Calu3 (cell line): ENCODE data around the gene LRRC10. TPM values are rescaled to one million over a fixed set of nuclear protein-coding genes. Genes with fewer than 3 reads are reported as not detected.

Source experiments
- BruUV-seq: library from RNA; stranded (reverse); fragments of 400-500 nt; replicated peaks from 2 replicates; lab custom pipeline; 2021; lab: Mats Ljungman, UMichigan
- CTCF ChIA-PET: fragments of 300-600 bp; sonication (Branson Sonifier 250); formaldehyde crosslinking; loops from one replicate; lab custom pipeline; 2022; ENCODE audit warnings: antibody characterized with exemption; lab: Charles Lee
- DNase-seq: peaks from one replicate; pipeline ENCODE4 v3.0.0; 2022
- H3K27ac Mint-ChIP-seq: one replicate; pipeline ENCODE4 v1.8.0; 2022; ENCODE audit warnings: mixed read lengths; ENCODE audit not compliant: unreplicated experiment
- H3K27me3 Mint-ChIP-seq: one replicate; pipeline ENCODE4 v1.8.0; 2022; ENCODE audit warnings: mixed read lengths; ENCODE audit not compliant: unreplicated experiment
- H3K36me3 Mint-ChIP-seq: one replicate; pipeline ENCODE4 v1.8.0; 2022; ENCODE audit warnings: mild to moderate bottlenecking, moderate library complexity, mixed read lengths; ENCODE audit not compliant: insufficient read depth, unreplicated experiment
- H3K4me1 Mint-ChIP-seq: one replicate; pipeline ENCODE4 v1.8.0; 2022; ENCODE audit warnings: mild to moderate bottlenecking, low read depth, mixed read lengths; ENCODE audit not compliant: unreplicated experiment
- H3K4me3 Mint-ChIP-seq: one replicate; pipeline ENCODE4 v1.8.0; 2022; ENCODE audit warnings: mild to moderate bottlenecking, low read depth, moderate library complexity, mixed read lengths; ENCODE audit not compliant: unreplicated experiment
- H3K9me3 Mint-ChIP-seq: one replicate; pipeline ENCODE4 v1.8.0; 2022; ENCODE audit warnings: low read depth, mixed read lengths; ENCODE audit not compliant: unreplicated experiment
- intact Hi-C: fragments of 100-400 bp; cut with micrococcal nuclease; formaldehyde crosslinking; loops from one replicate; pipeline ENCODE4 v1.10.0; 2022; ENCODE audit not compliant: unreplicated experiment
- total RNA-seq: library from RNA; stranded (reverse); gene quantifications from 2 replicates; pipeline ENCODE4 v1.2.3, GENCODE V29; 2022
- TF ChIP-seq, protein P1 (sequence below): fragments of 200-600 bp; IDR thresholded peaks from one replicate; pipeline ENCODE4 v1.8.0; 2022; ENCODE audit warnings: antibody characterized with exemption; ENCODE audit not compliant: unreplicated experiment

Gene LRRC10
- total RNA-seq, 1 experiment from 2014 or later: not detected

DNA sequence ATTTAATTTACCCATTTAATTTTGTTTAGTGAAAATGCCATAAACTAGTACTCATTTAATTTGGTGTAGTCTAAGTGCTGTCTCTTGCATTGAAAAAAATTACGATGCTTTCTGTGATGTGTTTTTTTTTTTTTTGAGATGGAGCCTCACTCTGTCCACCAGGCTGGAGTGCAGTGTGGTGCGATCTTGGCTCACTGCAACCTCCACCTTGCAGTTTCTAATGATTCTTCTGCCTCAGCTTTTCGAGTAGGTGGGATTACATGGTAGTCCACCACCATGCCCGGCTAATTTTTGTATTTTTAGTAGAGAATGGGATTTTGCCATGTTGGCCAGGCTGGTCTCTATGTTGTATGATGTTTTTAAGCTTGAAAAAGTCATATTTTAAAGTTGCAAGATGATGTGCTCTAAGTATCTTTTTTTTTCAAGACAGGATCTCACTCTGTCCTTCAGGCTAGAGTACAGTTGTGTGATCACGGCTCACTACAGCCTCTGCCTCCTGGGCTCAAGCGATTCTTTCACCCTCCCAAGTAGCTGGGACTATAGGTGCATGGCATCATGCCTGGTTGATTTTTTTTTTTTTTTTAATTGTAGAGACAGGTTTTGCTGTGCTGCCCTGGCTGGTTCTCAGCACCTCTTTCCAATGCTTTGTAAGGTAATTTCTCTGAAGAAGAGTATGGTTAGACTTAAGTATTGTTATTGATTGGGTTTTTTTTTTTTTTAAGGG, 8.6 kb downstream of the LRRC10 start:
- peak overlapping the region; percentile 34 for H3K27ac Mint-ChIP-seq
- CTCF ChIA-PET: interaction anchor here (0.7 kb wide), 1 partner anchor 271 kb away, joined by 4 read pairs; no protein-coding TSS in a partner anchor

DNA sequence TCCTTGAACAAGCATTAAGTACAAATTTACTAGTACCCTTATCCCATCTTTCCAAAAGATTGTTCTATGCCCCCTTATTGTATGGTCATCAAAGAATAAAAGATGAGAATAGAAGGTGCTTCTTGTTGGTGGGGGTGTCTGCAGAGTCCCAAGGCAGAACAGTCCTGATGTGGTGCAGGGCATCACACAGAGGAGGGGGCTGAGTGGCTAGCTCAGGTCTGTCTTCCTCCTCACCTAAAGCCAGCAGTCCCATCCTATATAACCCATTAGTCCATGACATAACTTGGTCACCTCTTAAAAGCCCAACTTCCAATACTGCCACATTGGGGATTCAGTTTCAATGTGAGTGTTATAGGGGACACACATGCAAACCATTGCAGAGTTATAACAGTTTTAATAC, 9.9 kb downstream of the LRRC10 start:
- Mint-ChIP-seq H3K4me1 (no peaks in the 10 kb centered on the region), H3K36me3 (peaks cover 54% of the 10 kb centered on the region), H3K4me3 (no peak overlapping the region), H3K27ac (no peak overlapping the region), H3K9me3 (no peaks in the 10 kb centered on the region), H3K27me3 (no peaks in the 10 kb centered on the region)
- CTCF ChIA-PET: interaction anchor here (0.6 kb wide), 1 partner anchor 130 kb away, joined by 4 read pairs; the partner anchor contains the start of gene FRS2
- BruUV-seq: no TSS peak
- intact Hi-C loops: no loop called here
- TF ChIP-seq, protein P1, sequence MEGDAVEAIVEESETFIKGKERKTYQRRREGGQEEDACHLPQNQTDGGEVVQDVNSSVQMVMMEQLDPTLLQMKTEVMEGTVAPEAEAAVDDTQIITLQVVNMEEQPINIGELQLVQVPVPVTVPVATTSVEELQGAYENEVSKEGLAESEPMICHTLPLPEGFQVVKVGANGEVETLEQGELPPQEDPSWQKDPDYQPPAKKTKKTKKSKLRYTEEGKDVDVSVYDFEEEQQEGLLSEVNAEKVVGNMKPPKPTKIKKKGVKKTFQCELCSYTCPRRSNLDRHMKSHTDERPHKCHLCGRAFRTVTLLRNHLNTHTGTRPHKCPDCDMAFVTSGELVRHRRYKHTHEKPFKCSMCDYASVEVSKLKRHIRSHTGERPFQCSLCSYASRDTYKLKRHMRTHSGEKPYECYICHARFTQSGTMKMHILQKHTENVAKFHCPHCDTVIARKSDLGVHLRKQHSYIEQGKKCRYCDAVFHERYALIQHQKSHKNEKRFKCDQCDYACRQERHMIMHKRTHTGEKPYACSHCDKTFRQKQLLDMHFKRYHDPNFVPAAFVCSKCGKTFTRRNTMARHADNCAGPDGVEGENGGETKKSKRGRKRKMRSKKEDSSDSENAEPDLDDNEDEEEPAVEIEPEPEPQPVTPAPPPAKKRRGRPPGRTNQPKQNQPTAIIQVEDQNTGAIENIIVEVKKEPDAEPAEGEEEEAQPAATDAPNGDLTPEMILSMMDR: no peak
- no peak for DNase-seq

More for the DNA sequence above, 8.6 kb downstream of the LRRC10 start:
- H3K4me3 Mint-ChIP-seq: no peak overlapping the region
- H3K9me3 Mint-ChIP-seq: no peaks in the 10 kb centered on the region
- DNase-seq: no peak
- no peaks in the 10 kb centered on the region for H3K27me3 Mint-ChIP-seq
- peaks cover 49% of the 10 kb centered on the region for H3K36me3 Mint-ChIP-seq
- no TSS peak for BruUV-seq
- TF ChIP-seq, protein P1: no peak
- H3K4me1 Mint-ChIP-seq: no peaks in the 10 kb centered on the region
- intact Hi-C loops: no loop called here

DNA sequence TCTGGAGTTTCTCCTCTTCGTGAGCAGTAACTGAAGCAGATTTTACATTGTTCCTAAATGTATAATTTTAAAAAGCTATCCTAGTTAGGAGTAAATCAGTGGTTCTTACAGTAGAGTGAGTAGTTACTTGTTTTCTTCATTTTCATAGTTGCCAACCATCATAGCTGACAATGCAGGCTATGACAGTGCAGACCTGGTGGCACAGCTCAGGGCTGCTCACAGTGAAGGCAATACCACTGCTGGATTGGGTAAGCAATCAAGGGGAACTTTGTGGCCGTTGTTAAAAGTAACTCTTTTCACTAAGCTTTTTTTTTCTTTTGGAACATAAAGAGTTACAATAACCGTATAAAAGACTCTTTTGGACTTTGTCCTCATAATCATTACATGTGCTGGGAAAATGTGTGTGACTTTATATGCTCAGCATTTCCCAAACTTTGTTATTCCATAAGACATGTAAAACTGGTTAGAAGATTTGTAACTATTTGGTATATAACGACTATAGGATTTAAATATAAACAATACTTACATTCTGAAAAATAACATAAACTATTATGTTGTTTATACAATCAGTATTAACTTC, 12.4 kb downstream of the LRRC10 start:
- no peak for DNase-seq
- CTCF ChIA-PET: no interaction called here
- TF ChIP-seq, protein P1: no peak
- Mint-ChIP-seq H3K27me3 (no peaks in the 10 kb centered on the region), H3K36me3 (peaks cover 77% of the 10 kb centered on the region), H3K27ac (no peak overlapping the region), H3K4me1 (no peaks in the 10 kb centered on the region), H3K4me3 (no peak overlapping the region), H3K9me3 (no peaks in the 10 kb centered on the region)
- no TSS peak for BruUV-seq
- intact Hi-C loops: no loop called here

DNA sequence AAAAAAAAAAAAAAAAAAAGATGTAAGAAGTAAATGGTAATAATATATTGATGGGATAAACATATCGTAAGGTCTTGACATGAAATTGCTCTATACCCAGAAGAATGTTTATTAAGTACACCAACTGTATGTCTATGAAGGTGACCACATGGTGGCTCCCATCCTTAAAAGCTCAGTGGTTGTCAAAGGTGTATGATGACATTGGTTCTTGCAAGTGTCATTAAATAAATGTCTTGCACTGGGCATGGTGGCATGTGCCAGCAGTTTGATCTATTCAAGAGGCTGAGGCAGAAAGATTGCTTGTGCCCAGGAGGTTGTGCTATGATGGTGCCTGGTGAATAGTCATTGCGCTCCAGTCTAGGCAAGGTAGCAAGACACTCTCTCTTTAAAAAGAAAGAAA, 15.0 kb downstream of the LRRC10 start:
- no peak for DNase-seq
- no peak overlapping the region for H3K27ac Mint-ChIP-seq
- no peaks in the 10 kb centered on the region for H3K4me1 Mint-ChIP-seq
- no TSS peak for BruUV-seq
- TF ChIP-seq, protein P1: no peak
- CTCF ChIA-PET: interaction anchor here (0.6 to 0.7 kb wide), 3 partner anchors 75 to 151 kb away, joined by 3 to 6 read pairs (median 4); no protein-coding TSS in a partner anchor
- H3K9me3 Mint-ChIP-seq: no peaks in the 10 kb centered on the region
- intact Hi-C loops: no loop called here
- no peak overlapping the region for H3K4me3 Mint-ChIP-seq
- peaks cover 80% of the 10 kb centered on the region for H3K36me3 Mint-ChIP-seq
- no peaks in the 10 kb centered on the region for H3K27me3 Mint-ChIP-seq
